Vagina (tissue), 2 donors: ENCODE measurements around the gene FBXL7.

Source experiments
- POLR2A ChIP-seq, 2 donors: fragments of 450-650 bp; IDR thresholded peaks; one replicate each; pipeline ENCODE4 v1.6.1; 2017; ENCODE audit warnings: antibody characterized with exemption in 2 of 2, mild to moderate bottlenecking in 2 of 2, moderate library complexity in 2 of 2
- POLR2AphosphoS5 ChIP-seq, 2 donors: sonication (generic); formaldehyde crosslinking; IDR thresholded peaks; one replicate each; pipeline ENCODE4 v1.9.0; 2017; ENCODE audit warnings: antibody characterized with exemption in 2 of 2, mild to moderate bottlenecking in 2 of 2, low read depth in 1 of 2; ENCODE audit not compliant: insufficient read depth in 1 of 2

DNA sequence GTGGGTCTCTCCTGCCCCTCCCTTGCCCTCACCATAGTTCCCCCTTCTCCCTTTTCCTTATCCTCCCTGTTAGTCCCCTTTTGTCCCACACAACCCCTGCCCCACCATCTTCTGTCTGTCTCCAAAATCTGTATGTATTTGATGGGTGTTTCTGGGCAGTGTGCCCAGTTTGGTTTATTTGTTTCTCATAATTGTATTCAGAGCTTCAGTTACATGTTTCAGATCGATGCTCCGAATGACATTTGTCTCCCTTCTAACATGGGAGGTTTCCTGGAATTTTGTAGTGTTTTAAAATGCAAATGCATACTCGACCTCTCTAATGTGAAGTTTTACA, 22.2 kb downstream of the FBXL7 start:
- no peak for TF ChIP-seq POLR2A (IDR thresholded peaks at IDR 0.05)
- no peak for TF ChIP-seq POLR2AphosphoS5 (IDR thresholded peaks at IDR 0.05; ENCODE audit: insufficient read depth in 1 of 2, low read depth in 1 of 2)
